Stimulated activated CD8-positive, alpha-beta memory T cell treated with anti-CD3 and anti-CD28 coated beads, Interleukin-12 subunit alpha, Interleukin-12 subunit beta, amount 100 ng/mL, for 24 hours (primary cell): ENCODE measurements around the gene SYT9.

Source experiments
- DNase-seq: peaks from one replicate; pipeline ENCODE4 v3.0.0-alpha.2; 2020; ENCODE audit errors: extremely low read depth

Gene SYT9

DNA sequence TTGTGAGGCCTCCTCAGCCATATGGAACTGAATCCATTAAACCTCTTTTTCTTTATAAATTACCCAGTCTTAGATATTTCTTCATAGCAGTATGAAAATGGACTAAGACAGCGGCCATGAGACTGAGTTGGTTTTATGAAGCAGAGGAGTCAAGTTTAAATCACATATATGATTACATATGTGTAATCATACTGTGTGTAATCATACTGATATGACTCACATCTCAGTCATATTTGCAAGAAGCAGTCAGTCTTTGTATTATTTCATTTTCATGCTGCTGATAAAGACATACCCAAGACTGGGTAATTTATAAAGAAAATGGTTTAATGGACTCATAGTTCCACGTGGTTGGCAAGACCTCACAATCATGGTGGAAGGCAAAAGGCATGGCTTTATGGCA, 89.8 kb downstream of the SYT9 start:
- DNase-seq: no peak

DNA sequence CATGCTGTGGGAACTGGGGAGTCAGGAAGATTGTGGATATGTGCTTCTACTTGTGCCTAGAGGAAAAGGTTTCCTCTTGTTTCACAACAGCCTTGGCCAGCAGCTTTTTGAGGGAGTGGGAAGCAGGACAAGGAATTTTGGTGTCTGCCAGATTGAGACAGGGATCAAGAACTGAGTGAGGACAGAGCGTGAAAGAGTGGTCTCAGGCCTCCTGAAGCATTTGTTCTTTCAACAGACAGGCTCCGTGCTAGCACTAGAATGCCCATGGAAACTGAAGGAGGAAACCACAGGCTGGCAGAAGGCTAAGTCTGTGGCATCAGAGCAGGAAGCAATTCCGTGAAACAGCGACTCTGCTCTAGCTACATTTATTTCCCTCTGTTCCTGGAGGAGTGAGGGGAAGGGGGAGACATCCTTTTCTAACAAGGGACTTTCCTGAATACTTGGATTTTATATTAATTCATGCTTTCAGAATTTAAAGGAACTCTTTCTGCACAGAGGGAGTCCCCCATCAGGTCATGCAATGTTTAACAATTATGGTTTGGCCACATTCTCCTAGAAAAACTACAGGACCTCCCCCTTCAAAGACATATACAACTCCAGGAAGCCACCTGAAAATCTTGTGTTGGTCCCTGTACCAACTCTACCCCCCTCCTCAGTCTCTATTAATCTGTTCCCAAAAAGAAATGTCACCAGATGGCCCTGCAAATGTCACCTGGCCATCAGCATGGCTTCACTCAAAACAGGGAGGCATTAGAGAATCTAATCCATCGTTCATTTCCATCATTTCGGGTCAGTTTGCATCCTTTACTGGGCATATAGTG, 96.1 kb downstream of the SYT9 start:
- DNase-seq: no peak

DNA sequence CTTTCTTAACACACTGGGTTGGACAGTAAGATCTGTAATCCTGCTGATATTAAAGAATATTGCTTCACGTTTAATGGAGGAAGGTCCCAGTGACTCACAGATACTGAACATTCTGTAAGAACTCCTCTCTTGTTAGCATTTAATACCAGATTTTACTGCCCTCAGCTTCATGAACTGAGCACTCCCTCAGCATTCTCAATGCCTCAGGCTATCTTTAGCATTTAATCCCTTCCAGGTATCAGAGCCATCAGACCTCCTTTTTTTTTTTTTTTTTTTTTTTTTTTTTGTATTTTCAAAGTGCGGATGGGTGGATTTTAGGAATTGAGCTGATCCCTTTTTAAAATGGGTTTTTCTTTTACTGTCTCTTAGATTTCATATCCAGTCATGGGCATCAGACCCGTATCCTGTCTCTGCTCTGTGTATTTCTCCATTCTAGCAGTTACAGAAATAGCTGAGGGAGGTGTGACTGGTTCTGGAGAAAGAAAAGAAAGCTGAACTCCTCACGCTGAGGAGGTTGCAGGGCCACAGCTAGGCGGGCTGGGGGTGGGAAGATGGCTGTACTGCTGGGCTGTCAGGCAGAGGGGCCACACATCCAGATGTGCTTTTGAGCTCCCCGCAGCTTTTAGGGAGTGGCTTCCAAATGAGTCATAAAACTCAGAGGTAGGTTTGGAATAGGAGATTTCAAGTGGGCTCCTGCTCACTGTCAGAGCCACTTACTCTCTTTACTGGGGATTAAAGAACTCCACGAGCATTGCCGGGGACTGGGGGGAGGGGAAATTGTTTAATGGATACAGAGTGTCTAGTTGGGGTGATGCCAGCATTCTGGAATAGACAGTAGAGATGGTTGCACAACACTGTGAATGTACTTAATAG, 97.0 kb downstream of the SYT9 start:
- no peak for DNase-seq

DNA sequence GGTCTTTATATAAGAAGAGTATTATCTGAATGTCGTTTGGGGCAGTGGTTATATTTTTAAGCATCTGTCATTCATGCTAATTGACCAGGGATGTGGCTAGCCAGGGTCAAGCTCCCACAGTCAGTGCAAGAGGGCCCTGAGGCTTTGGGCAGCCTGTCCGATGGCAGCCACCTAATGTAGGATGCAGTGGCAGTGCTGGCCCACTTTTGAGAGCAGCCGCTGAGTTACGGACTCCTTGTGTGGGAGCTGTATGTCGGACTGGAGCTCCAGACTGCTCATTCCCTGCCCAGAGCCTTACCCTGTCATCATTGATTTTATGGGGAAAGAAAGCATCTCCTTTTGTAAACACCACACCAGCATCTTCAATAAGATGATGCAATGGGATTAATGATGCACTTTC, 99.5 kb downstream of the SYT9 start:
- DNase-seq: no peak

DNA sequence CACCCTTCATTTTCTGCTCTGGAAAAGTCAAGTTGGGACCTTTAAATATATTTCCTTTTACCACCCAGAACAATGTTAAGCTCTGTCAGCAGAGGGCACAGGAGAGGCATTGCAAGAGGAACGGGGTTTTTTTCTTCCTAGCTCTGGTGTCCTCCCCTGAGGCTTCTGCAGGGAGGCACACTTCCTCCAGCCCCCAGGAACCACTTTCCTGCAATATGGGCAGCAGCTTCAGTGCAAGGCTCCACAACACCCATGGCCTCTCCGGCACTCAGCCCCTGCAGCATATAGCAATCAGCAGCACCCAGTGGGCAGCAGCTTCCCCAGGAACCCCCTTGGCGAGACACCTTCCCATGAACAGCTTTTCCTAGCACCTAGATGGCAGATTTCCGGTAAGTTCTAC, 101.4 kb downstream of the SYT9 start:
- DNase-seq: no peak

DNA sequence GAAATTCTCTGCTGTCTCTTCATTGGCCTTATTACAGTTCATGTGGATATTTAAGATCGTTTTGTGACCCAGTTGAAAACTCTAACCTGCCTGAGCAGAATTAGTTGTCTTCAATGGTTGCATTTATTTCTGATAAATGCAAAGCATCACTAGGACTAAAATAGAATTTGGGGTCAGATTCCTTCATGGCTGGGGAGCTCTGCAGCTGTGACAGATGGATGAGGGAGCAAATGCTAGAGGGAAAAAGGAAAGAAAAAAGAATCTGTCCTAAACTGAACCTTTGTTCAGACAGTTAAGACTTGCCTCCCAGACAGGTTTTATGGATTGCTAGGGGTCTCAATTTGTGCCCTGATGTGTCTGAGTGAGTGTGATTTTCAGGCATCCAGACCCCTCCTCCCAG, 113.0 kb downstream of the SYT9 start:
- no peak for DNase-seq

DNA sequence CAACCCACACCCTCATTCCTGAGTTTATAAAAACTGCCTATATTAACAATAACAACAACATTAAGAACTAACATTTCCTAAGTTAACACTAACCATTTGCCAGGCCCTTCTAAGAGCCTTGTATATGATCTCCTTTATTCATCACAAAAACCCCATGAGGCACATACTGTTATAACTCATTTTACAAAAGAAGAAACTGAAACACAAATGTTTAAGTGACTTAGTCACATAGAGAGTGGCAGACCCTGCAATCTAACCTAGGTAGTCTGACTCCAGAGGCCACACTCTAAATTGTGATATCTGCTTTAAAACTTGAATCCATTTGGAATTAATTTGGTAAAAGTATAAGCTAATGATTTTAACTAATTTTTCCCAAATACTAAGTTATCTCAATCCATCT, 116.1 kb downstream of the SYT9 start:
- DNase-seq: no peak

DNA sequence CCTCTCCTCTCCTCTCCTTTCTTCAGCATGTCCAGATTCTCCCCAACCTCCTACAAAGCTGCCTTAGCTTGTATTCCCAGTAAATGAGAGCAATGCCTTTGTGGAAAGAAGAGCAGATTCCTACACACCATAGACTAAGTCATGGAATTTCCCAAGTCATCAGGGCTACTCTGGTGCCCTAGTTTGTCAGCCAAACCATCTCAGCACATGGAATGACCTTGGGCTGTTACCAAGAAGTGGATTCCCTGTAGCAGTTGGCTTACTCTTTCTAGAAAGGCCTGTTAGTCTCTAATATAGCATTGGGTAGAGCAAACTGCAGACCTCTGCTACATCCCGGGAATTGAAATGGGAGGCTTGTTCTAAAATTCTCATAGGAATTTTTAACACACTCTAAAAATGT, 124.7 kb downstream of the SYT9 start:
- no peak for DNase-seq

DNA sequence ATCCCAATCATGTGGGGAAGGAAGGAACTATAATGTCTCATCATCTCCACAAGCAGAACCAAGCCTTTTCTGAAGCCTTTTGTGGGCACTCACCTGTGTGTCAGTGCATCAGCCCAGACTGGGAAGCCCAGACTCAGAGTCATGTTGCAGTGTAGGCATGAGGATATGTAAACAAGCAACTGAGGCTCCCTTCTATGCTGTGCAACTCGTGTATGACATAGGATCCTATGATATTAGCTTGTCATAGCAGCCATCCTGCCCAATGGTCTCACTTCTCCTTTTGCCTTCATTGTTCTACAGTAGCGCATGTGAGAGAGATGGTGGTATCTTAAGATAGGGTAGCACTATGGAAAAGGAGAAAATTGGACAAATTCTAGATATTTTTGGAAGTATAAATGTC, 130.2 kb downstream of the SYT9 start:
- no peak for DNase-seq

DNA sequence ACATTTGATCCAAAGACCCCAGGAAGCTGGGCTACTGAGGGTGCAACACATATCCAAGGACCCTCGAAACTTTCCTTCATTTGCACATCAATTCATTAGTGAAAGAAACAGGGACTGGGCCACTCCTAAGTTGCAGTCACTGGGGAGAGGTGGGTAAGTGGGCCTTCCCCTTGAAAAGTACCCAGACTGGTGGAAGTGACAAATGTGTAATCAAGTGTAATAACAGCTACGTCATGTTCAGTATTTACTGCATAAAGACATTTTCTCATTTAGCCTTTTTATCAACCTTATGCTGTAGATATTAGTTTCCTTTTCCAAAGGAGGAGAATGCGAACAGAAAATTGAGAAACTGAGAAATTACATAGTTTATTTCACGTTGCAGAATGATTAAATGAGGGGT, 131.7 kb downstream of the SYT9 start:
- no peak for DNase-seq

DNA sequence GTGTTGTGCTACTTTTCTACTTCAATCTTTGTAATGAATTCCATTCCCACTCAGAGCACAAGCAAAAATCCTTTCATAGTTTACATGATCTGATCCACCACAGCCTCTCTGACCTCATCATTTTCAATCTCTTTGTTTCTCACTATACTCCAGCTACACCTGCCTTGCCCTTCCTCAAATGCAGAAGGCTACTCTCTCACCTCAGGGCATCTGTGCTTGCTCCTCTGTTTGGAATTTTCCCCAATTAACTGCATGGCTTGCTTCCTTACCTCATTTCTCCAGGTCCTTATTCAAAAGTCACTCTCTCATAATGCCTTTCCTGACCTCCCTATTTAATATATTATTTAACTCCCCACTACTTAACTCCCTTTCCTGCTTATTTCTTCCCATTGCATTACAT, 133.0 kb downstream of the SYT9 start:
- no peak for DNase-seq

DNA sequence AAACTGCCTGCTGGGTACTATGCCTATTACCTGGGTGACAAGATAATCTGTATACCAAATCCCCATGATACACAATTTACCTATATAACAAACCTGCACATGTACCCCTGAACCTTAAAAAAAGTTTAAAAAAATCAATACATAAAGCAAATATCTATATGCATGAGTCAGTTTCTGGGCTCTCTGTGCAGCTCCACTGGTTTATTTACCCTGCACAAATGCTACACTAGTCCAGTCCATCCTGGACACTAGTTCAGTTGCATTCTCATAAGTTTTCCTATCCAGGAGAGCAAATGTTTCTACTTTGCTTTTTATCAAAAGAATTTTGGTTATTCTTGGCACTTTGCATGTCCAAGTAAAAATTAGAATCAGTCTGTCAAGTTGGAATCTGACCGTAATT, 133.8 kb downstream of the SYT9 start:
- no peak for DNase-seq

DNA sequence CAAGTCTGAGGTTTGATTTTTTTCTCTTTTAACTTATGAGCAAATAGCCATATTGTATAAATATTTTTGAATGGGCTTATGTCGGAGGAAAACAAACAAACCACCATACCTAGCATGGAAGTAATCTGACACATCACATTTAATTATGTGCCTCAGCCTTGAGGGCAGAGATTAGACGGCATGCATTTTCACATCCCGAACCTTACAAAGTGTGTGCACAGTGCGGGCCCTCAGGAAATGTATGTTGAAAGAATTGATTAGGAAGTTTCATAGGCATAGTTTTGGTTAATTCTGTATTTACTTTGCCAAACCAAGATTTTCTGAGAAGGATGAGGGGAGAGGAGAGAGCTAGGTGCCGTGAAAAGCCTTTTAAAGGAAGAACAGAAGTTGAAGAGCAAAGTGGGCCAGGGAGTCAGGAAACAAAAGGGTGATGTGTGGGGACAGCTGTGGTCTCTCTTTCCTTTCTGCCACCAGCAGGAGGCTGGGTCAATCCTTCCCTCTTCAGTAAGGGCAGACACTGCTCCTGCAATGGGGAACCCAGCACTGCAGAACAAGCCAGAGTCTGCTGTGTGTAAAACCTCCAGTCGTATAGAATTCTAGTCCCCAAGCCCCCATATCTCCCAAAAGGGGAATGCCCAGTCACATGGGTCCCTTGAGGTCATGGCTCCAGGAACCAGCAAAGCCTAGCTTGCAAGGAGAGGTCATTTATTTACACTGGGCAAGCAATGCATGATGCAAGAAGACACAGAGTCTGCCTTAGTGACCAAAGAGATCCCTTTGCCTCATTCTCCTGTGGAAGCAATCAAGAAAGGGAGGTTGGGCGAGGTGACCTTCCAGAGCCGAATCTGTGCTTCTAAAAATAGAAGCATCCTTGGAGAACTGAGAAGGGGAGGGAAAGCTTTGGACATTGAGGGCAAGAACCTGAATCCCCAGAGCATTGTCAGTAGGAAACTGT, 162.5 kb downstream of the SYT9 start:
- no peak for DNase-seq

DNA sequence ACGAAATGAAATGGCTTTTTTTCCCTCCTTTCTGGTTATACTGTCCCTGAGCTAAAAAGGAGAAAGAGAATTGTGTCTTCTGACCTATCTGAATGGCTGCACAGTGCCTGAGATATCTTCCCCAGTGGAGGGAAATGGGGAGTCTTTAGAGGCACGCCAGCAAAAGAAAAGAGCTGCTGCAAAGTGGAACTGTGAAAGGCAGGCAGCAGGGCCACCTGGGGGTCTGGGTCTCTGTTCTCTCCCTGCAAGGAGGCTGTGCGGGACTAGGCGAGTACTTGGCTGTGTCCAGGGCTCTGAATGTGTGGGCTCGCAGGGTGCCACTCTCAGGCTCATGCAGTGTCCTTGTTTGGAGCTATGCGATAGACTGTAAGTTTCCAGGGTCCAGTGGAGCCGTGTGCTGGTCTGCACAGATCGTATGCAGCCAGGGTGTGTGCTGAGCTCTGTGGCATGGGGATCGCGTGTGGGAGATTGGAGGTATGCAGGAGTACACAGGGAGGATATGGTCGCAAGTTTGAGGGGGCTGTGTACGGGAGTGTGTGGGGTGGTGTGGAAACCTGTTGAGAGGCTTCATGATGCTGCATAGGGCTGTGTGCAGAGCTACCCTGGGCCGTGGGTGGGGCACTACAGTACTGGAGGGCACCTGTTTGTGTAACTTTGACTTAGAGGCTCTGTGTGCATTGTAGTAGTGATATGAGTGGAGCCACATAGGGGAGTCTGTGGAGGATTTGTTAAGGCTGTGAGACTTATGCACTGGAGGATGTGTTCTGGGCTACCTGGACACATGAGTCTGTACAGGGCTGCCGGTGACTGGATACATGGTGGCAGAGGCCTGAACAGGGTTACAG, 163.5 kb downstream of the SYT9 start:
- DNase-seq: no peak

DNA sequence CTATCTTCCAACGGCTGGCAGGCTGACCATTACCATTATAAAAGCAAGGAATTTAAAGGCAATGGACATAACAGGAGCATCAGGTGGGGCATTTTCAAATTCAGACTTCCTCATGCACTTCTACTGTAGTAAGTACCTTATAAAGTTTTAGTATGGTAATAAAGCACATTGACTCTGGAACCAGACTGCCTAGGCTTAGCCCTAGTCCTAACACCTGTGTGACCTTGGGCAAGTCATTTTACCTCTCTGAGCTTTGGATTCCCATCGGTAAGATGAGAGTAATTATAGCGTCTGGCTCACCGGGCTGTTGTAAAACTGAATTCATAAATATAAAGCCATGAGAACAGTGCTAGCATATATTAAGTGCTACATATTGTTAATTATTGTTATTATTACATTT, 164.4 kb downstream of the SYT9 start:
- no peak for DNase-seq

DNA sequence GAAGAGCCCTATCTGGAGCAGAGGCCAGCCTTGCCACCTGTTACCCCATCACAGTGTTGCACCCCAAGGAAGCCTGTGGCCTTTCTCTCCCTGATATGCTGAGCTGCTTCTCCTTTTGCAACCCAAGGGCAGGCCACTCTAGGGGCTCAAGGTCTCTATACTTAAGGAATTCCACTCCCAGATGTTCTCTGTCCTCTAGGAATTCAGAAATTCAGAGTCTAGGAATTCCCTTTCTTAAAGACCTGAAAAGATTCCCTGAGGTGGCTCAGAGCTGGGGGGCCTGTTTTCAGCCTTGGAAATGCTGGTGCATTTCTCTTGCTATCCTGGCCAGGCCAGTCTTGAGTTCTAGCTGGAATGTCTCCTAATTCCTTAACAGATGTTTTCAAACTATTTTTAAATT, 165.6 kb downstream of the SYT9 start:
- DNase-seq: no peak

DNA sequence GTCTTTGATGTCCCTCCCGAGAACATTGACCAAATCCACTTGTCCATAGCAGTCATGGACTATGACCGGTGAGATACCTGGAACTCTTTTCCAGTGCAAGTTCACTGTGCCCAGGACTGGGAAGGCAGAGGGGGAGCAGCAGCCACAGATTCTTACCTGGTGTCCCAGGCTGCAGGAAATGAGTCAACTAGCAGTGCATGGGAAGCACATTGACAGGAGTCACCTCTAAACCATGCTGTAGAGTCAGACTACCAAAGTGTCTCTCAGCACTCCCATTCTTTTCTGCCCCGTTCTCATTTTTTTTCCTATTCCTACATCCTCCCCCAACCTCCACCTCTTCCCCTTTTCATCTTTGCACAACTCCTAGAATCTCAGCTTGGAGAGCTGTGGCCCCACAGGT, 166.4 kb downstream of the SYT9 start:
- no peak for DNase-seq

DNA sequence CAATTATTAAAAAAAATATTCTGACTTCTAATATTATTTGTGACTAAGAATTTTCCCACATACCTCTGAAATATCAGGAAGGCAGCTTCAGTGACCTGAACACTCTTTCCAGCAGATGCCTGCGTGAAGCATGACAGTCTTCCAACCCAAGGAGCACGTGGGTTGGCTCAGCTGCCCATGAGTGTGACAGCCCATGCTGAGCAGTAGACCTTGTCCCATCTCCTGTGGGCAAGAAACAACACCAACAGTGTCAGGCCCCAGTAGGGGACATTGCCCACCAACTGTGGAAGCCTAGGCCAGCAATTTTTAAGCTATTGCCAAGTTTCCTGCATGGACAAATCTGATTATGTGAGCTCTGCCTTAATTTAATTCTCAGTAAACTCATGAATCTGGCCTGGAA, 167.2 kb downstream of the SYT9 start:
- no peak for DNase-seq

DNA sequence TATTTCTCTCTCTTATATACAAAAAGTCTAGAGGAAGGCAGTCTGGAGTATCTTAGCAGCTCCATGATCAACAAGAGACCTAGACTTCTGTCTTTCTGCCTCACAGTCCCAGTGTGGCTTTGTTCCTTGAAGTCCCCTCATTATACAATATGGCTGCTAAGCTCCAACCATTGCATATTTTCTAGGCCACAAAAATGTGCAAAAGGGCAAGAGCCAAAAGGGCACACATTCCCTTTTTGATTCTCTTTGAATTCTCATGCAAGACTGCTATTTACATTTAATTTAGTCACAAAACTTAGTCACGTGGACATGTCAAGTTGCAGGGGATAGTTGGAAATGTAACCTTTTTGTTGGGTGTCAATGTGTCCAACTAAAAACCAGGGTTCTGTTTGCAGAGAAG, 169.4 kb downstream of the SYT9 start:
- no peak for DNase-seq

DNA sequence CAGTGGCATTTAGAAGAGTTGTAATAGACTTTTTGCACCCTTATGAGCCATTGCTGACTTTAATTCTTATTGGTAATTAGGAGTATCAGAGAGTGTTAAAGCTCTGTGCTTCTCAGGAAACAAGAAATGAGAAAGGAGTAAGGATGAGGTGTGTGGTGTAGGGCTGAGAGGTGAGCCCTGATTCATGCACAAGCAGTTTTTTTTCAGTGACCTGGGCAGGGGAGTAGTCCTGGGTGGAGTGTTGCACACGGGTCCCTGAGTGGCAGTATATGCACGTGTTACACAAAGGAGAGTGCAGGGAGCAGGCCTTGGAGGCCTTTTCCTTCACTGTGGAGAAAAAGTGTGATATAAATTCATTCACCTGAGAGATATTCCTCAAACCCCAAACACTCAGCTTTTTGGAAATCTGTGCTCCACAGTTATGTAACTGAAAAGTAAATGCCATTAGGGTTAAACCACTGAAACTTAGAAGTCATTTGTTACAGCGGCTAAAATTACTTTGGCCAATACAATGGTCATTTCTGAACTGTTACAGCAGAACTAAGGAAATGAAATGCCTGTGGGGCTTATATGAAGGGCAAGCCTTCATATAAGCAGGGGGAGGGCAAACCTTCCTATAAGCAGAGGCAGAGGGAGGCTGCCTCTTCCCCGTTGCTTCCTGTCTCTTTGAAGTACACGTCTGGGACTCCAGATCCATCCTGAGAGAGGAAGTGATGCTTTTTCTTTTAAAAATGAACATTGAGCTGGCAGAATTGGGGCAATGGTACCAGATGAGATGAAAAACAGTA, 171.0 kb downstream of the SYT9 start:
- DNase-seq: no peak
